ENCODE data around the gene GSDMA.

- TF ChIP-seq POLR2A (IDR thresholded peaks at IDR 0.05; ENCODE audit: low read length) (no peak), GATA1 (IDR thresholded peaks at IDR 0.05; ENCODE audit: low read depth, low read length) (no peak)
Observed at GRCh38 chr17:39996162-39996561, 33.4 kb downstream of the GSDMA start.
